SJCRH30 (cell line): ENCODE measurements around the gene NCS1. TPM values are rescaled to one million over a fixed set of nuclear protein-coding genes. Genes with fewer than 3 reads are reported as not detected.

ENCODE experiments used
- DNase-seq, 2 experiments: peaks; one replicate each; pipeline ENCODE4 v3.0.0-alpha.2; 2015 to 2020
- H3K27ac ChIP-seq: fragments of 250-450 bp; sonication (Bioruptor Pico); 2 replicates; pipeline ENCODE4 v1.5.1; 2020; ENCODE audit warnings: mild to moderate bottlenecking, moderate library complexity
- H3K27me3 ChIP-seq: fragments of 250-450 bp; sonication (Bioruptor Pico); 2 replicates; pipeline ENCODE4 v1.5.1; 2020; ENCODE audit warnings: mild to moderate bottlenecking, moderate library complexity
- H3K36me3 ChIP-seq: fragments of 250-450 bp; sonication (Bioruptor Pico); 2 replicates; pipeline ENCODE4 v1.5.1; 2020; ENCODE audit warnings: mild to moderate bottlenecking, moderate library complexity
- H3K4me1 ChIP-seq: fragments of 250-450 bp; sonication (Bioruptor Pico); 2 replicates; pipeline ENCODE4 v1.5.1; 2020; ENCODE audit warnings: mild to moderate bottlenecking, moderate library complexity
- H3K4me3 ChIP-seq: fragments of 250-450 bp; sonication (Bioruptor Pico); 2 replicates; pipeline ENCODE4 v1.5.1; 2020; ENCODE audit warnings: mild to moderate bottlenecking, moderate library complexity
- H3K9me3 ChIP-seq: fragments of 250-450 bp; sonication (Bioruptor Pico); replicated peaks from 2 replicates; pipeline ENCODE4 v1.5.1; 2020; ENCODE audit warnings: mild to moderate bottlenecking, moderate library complexity
- total RNA-seq: library from RNA; depleted of rRNA; stranded (reverse); fragments of >200 nt; shearing (Covaris generic); gene quantifications from 2 replicates; pipeline ENCODE4 v1.2.3, GENCODE V29; 2014

The NCS1 gene
- total RNA-seq, 1 experiment from 2014 or later = 86.2 TPM

DNA sequence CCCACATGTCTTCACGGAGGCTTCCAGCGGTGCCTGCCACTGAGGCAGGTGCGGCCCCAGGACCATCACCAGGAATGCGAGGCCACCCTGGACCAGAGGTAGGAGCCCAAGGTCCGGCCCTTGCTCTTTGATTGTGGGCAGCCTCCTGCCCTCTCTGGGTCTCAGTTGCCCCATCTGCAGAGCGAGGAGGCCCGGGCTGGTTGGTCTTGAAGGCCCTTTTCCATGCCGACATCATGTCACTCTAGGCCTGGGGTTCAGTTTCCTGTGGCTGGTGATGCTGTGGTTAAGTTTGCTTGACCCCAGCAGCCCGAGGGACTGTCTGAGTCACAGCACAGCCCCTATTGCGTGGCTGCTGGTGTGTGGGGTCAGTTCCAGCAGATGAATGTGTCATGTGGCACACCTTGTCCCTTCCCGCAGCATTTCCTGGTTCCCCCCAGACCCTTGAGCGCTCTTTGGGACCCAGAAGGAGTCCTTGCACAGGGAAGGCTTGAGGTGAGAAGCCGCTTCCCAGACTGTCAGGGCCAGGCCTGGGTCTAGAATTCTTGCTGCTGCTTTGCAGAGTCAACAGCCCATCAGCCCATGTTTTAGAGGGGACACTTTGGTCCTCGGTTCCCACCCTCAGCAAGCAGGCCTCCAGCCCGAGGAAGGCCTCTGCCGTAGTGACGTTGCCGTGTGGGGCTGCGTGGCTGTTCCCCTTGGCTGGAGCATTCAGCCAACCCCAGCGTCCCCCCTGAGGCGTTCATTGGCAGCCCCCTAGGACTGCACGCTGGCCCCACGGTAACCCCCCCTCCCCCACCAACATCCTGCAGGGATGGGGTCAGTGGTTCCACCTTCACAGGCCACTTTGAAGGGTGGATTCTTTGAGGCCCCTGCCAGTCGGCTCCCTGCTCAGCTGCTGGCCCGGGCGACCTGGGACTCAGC, 62.4 kb downstream of the NCS1 start:
- Histone ChIP-seq H3K27me3 (no peaks in the 10 kb centered on the region), H3K4me3 (no peak overlapping the region), H3K9me3 (no peaks in the 10 kb centered on the region), H3K4me1 (peaks cover 29% of the 10 kb centered on the region), H3K36me3 (peaks cover 34% of the 10 kb centered on the region), H3K27ac (no peak overlapping the region)
- no peak for DNase-seq

DNA sequence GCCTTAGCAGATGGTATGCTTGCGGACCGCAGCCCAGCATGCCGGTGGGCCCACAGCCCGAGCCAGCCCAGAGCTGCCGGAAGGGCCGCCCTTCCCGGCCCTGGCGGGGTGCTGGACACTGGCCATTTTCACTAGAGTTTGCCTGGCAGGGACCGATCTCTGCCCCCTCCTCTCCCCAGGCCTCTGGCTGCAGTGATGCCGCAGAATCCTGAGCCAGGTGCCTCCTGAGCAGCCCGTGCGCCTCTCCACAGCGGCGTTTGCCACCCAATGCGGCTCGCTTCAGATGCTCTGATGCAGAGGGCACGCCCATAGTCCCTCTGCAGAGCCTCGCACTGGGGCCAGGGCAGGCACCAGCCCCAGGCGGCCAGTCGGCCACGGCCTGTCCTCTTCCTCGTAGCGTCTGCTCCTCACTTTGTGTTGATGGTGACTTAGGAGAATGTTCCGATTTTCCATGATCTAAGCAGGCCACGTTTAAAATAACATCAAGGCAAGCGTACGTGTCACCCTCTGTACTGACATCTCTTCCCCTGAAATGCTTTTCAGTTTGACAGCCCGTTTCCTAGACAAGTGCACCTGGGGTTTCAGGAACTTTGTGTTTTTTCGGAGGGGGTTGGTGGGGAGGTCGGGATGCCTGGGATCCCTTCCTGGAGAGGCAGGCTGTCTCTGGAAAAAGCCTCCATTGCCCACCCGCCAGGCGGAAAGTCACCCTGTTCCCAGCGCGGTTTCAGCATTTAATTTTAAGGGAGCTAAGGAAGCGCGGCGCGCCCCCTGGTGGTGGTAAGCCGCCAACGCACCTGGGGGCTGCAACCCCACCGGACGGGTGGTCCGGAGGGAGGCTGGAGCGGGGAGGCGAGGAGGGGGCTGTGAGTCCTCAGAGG, 63.6 kb downstream of the NCS1 start:
- Histone ChIP-seq H3K27me3 (no peaks in the 10 kb centered on the region), H3K27ac (peak overlapping the region; percentile 94), H3K36me3 (peaks cover 25% of the 10 kb centered on the region), H3K4me1 (peaks cover 41% of the 10 kb centered on the region), H3K9me3 (no peaks in the 10 kb centered on the region), H3K4me3 (no peak overlapping the region)
- peak; percentile 86 to 92 for DNase-seq

DNA sequence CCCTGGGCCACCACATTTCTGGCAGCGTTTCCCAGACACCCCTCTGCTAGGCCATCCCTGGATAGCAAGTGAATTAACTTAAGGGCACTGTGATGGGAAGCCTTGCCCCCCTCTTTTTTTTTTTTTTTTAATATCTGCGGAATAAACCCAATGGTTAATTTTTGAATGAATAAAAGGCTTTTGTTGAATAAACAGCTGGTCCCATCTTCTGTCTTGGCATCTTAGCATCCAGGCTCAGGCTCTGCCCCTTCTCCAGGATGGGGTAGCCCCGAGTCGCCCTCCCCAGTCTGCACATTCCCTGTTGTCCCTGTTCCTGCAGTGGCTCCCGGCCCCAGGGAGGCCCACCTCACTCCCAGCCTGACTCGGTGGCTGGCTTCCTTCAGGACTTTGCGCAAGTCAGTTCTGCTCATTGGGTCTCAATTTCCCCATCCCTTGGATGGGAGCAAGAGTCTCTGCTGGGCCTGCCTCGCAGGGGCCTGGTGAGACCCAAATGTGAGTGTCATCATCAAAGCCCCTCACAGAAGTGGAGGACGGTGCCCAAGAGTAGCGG, 64.3 kb downstream of the NCS1 start:
- H3K9me3 ChIP-seq = no peaks in the 10 kb centered on the region
- no peak overlapping the region for H3K4me3 ChIP-seq
- H3K4me1 ChIP-seq = peaks cover 43% of the 10 kb centered on the region
- DNase-seq = no peak
- no peaks in the 10 kb centered on the region for H3K27me3 ChIP-seq
- peak overlapping the region; percentile 94 for H3K27ac ChIP-seq
- peaks cover 20% of the 10 kb centered on the region for H3K36me3 ChIP-seq

DNA sequence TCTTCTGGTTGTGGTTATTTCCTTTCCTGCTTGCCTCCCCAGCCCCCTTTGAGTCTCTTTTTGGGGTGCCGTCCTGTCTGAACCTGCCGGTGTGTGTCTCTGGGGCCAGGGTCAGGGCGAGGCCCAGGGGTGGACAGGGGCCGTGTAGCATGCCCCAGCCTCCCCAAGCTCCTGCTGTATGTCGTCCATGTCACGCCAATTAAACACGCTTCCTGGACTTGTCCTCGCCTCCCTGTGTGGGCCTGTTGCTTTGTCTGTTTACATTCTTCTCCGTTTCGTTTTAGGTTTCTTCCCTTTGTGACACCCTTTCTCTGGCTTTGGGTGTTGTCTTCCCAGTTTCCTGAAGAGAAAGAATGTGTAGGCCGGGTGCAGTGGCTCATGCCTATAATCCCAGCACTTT, 64.9 kb downstream of the NCS1 start:
- peak overlapping the region; percentile 94 for H3K27ac ChIP-seq
- H3K36me3 ChIP-seq = peaks cover 16% of the 10 kb centered on the region
- no peaks in the 10 kb centered on the region for H3K9me3 ChIP-seq
- H3K4me3 ChIP-seq = no peak overlapping the region
- H3K4me1 ChIP-seq = peaks cover 43% of the 10 kb centered on the region
- H3K27me3 ChIP-seq = no peaks in the 10 kb centered on the region
- peak; percentile 98 to 99 for DNase-seq

DNA sequence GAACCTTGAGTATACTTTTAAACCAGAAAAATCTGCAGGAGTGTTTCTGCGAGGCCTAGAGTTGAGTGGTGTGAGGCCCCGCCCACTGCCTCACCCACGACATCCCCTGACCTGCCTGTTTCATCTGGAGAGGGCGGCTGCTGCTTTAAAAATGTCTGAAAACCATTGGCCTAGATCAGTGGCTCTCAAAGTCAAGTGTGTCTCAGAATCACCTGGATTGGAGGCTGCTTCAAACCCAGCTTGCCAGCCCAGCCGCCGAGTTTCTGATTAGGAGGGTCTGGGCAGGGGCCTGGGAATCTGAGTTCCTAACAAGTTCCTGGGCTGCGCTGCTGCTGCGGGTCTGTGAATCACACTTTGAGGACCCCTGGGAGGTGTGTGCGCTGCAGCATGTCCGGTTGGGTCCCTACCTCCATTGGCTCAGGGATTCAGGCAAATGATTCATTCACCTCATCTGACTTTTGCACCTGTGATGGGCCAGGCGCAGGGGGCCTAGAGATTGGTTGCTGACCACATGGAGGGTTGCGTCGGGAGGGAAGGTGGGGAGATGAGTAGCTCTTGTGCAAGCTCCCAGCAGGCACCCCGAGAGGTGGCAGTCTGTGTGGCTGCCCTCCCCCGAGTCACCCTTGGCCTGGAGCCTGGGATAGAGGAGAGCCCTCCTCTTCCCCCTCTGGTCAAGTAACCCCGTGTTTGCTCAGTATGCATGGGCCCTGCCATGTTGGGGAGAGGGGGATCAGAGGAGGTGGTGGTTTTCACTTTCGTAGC, 65.7 kb downstream of the NCS1 start:
- DNase-seq = no peak
- no peak overlapping the region for H3K4me3 ChIP-seq
- no peaks in the 10 kb centered on the region for H3K9me3 ChIP-seq
- peaks cover 46% of the 10 kb centered on the region for H3K4me1 ChIP-seq
- peak overlapping the region; percentile 94 for H3K27ac ChIP-seq
- H3K27me3 ChIP-seq = no peaks in the 10 kb centered on the region
- peaks cover 10% of the 10 kb centered on the region for H3K36me3 ChIP-seq

DNA sequence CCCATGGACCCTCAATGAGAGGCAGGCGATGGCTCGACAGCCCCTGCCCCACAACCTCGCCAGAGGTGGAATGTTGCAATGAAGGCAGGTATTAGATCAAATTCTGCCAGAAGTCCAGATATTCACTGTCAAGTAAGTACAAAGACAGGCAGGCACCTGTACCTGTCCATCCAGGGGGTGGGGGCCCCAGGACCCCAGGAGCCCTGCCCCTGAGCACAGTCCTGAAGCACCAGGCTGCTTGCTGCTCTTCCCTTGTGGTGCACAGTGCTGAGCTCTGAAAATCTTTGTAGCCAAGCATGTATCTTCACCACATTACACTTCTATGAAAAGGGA, 67.1 kb downstream of the NCS1 start:
- H3K4me3 ChIP-seq = no peak overlapping the region
- no peak for DNase-seq
- no peak overlapping the region for H3K27ac ChIP-seq
- H3K4me1 ChIP-seq = peaks cover 47% of the 10 kb centered on the region
- no peaks in the 10 kb centered on the region for H3K27me3 ChIP-seq
- peaks cover 8% of the 10 kb centered on the region for H3K36me3 ChIP-seq
- no peaks in the 10 kb centered on the region for H3K9me3 ChIP-seq

DNA sequence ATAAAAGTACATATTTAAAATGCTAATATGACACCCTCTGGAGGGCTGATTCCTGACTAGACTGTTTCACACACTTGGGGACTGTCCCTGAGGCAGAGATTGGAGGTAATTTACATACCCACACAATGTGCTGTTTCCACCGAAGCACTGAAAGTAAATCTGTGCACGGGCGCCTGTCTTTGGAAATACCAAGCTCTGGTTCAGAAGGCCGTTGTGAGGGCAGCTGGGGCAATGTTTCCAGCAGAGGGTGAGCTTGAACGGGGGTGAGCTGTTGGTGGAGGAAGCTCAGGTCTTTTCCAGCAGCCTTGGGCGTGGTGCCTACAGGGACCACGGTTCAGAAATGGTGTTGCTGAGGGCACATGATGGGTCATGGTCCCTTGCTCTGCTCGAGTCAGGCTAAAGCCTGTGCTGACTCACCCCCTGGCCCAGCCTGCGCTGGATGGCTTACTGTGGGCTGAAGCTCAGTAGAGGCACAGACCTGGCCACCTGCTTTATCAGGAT, 67.6 kb downstream of the NCS1 start:
- H3K27me3 ChIP-seq = no peaks in the 10 kb centered on the region
- no peak overlapping the region for H3K4me3 ChIP-seq
- H3K9me3 ChIP-seq = no peaks in the 10 kb centered on the region
- peaks cover 4% of the 10 kb centered on the region; the same call in 1 of the 2 replicates for H3K36me3 ChIP-seq
- H3K4me1 ChIP-seq = peaks cover 47% of the 10 kb centered on the region
- DNase-seq = peak; percentile 51 to 53
- H3K27ac ChIP-seq = peak overlapping the region; percentile 8; the same call in 1 of the 2 replicates

DNA sequence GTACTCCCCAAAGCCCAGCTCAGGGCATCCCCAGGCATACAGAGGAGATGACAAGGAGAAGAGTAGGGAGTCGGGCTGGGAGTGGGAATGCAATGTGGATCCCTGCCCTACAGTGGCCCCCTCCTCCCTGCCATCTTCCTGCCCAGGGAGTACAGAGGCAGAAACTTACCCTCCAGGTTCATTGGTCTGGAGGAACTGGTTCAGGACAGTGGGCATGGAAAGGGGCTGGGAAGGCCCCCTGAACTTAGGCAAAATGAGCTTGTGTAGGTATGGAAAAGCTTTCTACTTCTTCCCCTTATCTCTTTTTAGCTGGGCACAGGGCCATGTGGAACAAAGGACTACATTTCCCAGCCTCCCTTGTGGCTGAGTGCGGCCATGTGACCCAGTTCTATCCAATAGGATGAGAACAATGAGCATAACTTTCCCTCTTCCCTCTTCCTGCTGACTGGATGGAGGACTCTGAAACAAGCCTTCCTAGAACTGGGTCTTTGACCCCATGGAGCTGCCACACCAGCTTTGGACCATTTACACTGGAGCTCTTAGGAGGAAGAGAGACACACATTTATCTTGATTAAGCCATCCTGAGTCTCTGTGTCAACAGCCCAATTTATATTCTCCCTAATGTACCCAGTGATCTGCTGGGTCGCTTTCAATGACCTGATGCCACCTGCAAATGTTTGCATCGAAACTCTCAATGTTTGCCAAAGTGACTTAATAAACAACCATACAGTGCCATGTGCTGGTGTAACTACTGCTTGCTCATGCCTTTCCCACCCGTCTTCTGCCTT, 68.4 kb downstream of the NCS1 start:
- peak; percentile 83 to 93 for DNase-seq
- H3K36me3 ChIP-seq = peaks cover 1% of the 10 kb centered on the region; the same call in 1 of the 2 replicates
- no peak overlapping the region for H3K27ac ChIP-seq
- no peaks in the 10 kb centered on the region for H3K9me3 ChIP-seq
- no peak overlapping the region for H3K4me3 ChIP-seq
- H3K4me1 ChIP-seq = peaks cover 46% of the 10 kb centered on the region
- H3K27me3 ChIP-seq = no peaks in the 10 kb centered on the region

DNA sequence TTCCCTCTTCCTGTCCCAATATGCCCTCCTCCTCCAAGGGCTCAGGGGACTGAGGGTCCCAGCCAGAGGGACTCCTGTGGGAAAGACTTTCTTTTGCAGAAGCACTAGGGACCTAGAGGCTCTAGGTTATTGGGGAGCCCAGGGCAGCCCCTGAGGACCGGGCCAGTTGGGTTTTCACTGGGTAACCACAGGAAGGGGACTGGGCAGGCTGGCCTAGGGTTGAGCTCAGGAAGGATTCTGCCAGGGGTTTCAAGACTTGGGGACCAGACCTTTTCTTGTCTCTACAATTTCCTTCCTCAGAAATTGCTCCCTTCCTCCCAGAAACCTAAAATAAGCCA, 69.0 kb downstream of the NCS1 start:
- H3K36me3 ChIP-seq = no peaks in the 10 kb centered on the region
- H3K27me3 ChIP-seq = no peaks in the 10 kb centered on the region
- H3K4me3 ChIP-seq = no peak overlapping the region
- no peak overlapping the region for H3K27ac ChIP-seq
- no peak for DNase-seq
- H3K4me1 ChIP-seq = peaks cover 41% of the 10 kb centered on the region
- no peaks in the 10 kb centered on the region for H3K9me3 ChIP-seq

DNA sequence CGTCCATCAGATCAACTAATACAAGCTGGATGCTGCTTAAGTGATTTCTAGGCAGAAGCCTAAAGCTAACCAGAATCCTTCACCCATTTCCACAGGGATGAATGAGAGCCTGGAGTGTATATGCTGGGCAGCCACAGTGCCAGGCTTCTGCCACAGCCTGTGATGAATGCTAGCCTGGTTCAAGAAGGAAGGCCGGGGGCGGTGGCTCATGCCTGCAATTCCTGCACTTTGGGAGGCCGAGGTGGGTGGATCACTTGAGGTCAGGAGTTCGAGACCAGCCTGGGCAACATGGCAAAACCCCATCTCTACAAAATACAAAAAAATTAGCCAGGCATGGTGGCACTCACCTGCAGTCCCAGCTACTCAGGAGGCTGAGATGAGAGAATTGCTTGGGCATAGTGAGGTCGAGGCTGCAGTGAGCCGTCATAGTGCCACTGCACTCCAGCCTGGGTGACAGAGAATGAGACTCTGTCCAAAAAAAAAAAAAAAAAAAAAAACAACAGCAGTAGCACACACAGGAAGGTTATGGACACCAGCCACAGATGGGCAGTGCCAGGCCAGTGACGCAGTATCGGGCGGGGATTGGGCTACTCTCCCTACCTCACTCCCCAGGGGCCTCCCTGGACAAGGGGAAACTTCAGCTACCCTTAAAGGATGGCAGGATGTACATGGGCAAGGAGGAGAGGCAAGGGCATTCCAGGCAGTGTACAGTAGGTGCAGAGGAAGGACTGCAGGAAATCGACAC, 70.2 kb downstream of the NCS1 start:
- H3K4me1 ChIP-seq = peaks cover 32% of the 10 kb centered on the region
- no peaks in the 10 kb centered on the region for H3K9me3 ChIP-seq
- DNase-seq = no peak
- H3K27ac ChIP-seq = no peak overlapping the region
- peak overlapping the region; percentile 29 for H3K4me3 ChIP-seq
- H3K36me3 ChIP-seq = no peaks in the 10 kb centered on the region
- H3K27me3 ChIP-seq = no peaks in the 10 kb centered on the region

DNA sequence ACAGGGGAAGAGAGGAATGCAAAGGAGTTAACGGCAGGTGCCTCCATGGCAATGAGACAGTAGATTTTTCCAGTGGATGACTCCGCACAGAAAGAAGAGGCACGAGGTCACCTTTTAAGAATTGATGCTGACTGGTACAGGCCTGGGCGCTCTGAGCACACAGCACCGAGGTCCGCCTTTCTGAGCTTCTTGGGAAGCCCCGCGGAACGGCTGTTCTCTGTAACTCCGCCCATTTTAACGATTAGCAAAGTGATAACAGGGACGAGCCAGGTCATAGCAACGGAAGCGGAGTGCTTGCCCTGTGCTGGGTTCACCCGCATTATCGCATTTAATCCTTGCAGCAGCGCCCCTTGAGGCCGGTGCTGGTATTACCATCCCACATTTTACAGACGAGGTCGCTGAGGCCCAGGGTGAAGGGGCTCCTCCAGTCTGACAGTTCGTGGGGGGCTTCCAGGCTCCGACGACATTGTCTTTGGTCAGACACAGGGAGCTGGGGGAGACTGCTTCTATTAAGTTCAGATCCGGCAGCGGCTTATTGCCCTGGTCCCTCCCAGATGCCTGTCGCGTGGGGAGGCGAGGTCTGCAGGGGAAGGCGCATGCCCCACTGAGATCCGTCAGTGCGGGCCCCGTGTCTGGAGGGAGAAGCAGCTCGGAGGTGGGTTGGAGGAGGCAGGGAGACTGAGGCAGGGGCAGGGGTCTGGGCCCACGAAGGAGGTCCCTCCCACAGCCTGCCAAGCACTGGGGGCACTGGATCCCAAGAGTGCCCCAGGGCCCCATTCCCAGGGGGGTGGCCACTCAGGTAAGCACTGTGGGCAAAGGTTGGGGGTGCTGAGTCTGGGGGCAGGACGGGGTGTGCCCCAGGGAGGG, 71.0 kb downstream of the NCS1 start:
- Histone ChIP-seq H3K27me3 (no peaks in the 10 kb centered on the region), H3K4me1 (peaks cover 25% of the 10 kb centered on the region), H3K9me3 (no peaks in the 10 kb centered on the region), H3K27ac (no peak overlapping the region), H3K36me3 (no peaks in the 10 kb centered on the region), H3K4me3 (peak overlapping the region; percentile 29)
- peak; percentile 78 to 92 for DNase-seq

DNA sequence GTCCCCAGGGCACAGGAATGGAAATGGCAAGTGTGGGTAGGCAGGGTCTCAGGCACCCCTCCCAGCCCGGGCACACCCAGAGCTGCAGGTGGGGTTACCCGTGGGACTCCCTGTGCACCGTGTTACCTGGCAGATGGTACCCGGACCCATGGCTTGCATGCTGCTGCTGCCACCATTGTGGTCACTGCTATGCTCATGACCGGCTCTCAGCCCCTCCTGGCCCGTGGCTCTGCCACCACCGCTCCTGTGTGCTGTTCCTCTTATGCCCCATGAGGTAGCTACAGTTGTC, 71.6 kb downstream of the NCS1 start:
- Histone ChIP-seq H3K27ac (no peak overlapping the region), H3K36me3 (no peaks in the 10 kb centered on the region), H3K27me3 (no peaks in the 10 kb centered on the region), H3K4me1 (peaks cover 24% of the 10 kb centered on the region), H3K9me3 (no peaks in the 10 kb centered on the region), H3K4me3 (no peak overlapping the region)
- DNase-seq = no peak
